CD1c-positive myeloid dendritic cell (primary cell): Measurements from ENCODE around the gene AKIRIN2.
A peak's percentile ranks its signal among the peaks of the same experiment; 100 is the strongest.
"Not testable (repeated sequence)": the region's sequence is repeated elsewhere in the genome, so short reads cannot be mapped to it uniquely, and the experiment has no call there.

Experiments
- DNase-seq: peaks from one replicate; pipeline ENCODE4 v3.0.0-alpha.2; 2016; ENCODE audit errors: extremely low spot score

The AKIRIN2 gene

GRCh38 chr6:87718662-87719433, 16.8 kb upstream of the AKIRIN2 start:
- DNase-seq, result peak; percentile 73

DNA sequence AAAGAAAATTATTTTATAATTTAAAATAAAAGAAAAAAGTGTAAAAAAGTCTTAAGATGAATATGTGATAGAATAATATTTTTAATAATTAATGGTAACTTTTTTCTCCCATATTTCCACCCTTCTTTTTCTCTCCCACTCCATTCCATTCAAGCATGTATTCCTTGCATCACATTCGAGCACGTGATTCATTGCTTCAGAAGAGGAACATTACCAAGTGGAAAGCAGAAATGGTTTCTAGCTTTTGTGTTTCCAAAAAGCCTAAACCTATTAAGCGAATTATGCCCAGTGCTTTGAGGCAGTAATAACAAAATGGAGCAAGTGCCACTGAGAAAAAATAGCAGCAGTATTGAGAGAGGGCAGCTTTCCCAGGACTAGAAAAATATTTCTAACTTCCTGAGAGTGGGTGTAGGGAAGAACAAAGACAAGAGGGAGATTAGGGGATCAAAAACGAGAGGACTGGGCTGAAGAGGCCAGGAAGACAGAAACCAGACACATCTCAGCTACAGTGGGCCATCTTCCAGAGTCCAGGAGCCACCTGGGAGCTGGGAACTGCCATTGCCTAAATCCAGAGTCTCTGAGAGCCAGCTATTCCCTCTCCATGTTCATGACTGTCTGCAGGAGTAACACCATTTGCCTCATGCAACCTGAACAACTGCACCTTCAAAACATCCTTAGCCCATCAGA, 15.0 kb upstream of the AKIRIN2 start:
- peak; percentile 84 for DNase-seq

DNA sequence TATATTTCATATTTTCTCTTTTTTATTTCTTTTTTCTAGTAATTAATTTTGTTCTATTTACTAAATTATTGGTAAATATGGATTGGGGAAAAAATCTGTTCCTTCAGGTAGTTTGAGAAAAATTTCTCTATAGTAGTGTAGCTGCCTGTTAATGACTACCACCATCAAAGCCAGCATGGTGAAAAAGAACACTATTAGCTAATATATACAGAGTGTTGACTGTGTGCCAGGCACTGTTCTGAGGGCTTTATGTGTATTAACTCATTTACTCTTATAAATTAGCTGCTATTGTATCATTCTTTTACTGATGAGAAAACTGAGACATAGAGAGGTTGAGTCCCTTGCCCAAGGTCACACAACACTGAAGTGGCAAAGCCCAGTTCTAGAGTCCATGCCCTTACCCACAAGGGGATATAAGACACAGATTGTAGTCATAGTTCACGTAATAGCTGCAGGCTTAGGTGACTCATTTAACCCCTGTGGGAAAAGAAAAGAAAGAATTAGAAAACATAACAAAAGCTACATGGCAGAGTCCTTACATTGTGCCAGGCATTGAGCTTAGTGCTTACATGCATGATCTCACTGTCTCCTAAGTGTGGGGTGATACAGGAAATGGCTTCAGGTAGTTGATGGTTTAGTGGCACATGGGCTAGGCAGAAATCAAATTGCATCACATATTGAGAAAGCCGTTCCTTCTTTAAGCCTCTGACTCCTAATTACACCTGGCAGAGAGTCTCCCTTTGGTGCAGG, 12.2 kb upstream of the AKIRIN2 start:
- no peak for DNase-seq

DNA sequence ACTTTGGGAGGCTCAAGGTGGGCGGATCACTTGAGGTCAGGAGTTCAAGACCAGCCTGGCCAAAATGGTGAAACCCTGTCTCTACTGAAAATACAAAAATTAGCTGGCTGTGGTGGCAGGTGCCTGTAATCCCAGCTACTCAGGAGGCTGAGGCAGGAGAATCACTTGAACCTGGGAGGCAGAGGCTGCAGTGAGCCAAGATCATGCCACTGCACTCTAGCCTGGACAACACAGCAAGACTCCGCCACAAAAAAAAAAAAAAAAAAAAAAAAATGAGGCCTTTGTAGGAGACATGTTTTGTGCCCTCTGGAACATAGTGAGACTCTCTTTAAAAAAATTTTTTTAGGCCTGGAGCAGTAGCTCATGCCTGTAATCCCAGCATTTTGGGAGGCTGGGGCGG, 10.7 kb upstream of the AKIRIN2 start:
- DNase-seq, result not testable (repeated sequence)

GRCh38 chr6:87710090-87710489, 8.1 kb upstream of the AKIRIN2 start:
- DNase-seq, result no peak

DNA sequence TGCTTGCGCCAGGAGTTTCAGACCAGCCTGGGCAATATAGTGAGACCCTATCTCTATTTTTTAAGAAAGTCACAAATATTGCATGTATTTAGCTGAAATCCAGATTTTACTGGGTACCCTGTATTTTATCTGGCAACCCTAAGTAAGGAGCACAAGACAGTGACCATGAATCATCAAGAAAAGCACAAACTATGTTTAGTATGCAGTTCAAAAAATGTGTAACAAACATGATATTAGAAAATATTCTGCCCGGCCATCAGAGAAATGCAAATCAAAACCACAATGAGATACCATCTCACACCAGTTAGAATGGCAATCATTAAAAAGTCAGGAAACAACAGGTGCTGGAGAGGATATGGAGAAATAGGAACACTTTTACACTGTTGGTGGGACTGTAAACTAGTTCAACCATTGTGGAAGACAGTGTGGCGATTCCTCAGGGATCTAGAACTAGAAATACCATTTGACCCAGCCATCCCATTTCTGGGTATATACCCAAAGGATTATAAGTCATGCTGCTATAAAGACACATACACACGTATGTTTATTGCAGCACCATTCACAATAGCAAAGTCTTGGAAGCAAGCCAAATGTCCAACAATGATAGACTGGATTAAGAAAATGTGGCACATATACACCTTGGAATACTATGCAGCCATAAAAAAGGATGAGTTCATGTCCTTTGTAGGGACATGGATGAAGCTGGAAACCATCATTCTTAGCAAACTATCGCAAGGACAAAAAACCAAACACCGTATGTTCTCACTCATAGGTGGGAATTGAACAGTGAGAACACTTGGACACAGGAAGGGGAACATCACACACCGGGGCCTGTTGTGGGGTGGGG, 6.8 kb upstream of the AKIRIN2 start:
- not testable (repeated sequence) for DNase-seq

DNA sequence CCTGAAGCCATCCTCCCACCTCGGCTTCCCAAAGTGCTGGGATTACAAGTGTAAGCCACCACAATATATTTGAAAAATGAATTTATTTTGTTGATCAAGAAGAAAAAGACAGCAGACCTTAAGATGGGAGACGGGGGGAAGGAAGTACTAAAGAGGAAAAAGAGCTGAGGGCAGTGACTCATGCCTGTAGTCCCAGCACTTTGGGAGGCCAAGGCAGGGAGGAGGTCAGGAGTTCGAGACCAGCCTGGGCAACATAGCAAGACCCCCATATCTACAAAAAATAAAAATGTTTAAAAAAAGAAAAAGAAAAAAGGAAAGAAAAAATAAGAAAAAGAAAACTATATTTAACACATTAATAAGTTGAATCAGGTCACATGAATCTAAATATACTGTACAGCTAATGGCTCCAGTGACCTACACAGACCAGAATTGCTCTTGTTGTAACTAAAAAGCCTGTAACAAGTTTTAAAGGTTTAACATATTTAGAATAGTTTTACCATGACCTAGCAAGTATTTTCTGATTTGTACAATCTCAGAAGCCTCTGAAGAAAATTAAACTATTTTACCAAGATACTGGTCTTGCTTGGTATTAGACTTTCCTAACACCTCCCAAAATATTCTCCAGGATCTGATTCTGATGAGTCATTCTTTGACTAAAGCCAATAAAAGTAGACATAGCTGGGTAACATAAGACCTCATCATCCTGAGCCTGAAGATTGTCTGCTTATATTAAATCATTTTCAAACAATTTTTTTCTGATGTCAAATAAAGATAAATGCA, 4.3 kb upstream of the AKIRIN2 start:
- no peak for DNase-seq

GRCh38 chr6:87705070-87705691, 3.1 kb upstream of the AKIRIN2 start:
- DNase-seq, result no peak

- peak; percentile 35 for DNase-seq
Observed at GRCh38 chr6:87703039-87703438, 1.0 kb upstream of the AKIRIN2 start.

DNA sequence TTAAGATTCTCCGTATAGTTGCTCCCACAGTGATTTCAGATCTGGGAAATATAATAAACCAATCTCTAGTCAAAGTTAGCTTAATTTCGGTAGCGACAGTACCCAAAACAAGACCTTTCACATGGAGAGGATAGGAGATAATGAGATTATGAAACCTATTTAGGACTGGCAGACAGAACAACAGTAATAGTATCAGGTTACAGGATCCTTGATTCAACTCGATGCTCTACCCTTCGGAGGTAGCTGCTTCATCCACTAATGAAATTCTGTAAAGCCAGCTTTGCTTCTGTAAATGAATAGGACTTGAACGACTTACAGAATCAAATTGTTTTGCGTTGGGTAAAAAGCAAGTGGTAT, 534 bp upstream of the AKIRIN2 start:
- no peak for DNase-seq

- no peak for DNase-seq
Observed at GRCh38 chr6:87701344-87701675, 723 bp downstream of the AKIRIN2 start.

- peak; percentile 75 for DNase-seq
Observed at GRCh38 chr6:87700397-87701343, 1.4 kb downstream of the AKIRIN2 start.

DNA sequence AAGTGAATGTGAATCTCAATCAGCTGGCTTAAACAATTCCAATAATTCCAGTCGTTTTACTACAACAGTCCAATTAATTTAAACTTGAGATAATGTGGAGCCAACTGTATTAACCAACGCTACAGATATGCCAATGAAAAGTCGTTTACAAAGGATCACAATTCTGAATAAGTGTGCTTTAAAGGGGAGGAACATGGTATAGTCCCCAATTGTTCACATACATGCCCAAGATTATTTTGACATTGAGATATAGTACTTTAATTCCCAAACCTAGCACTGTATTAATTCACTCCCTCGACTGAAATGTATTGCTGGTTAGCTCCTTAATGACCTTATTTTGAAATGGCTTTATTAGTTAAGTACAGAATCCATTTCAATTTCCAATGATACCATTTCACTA, 2.5 kb downstream of the AKIRIN2 start:
- no peak for DNase-seq

DNA sequence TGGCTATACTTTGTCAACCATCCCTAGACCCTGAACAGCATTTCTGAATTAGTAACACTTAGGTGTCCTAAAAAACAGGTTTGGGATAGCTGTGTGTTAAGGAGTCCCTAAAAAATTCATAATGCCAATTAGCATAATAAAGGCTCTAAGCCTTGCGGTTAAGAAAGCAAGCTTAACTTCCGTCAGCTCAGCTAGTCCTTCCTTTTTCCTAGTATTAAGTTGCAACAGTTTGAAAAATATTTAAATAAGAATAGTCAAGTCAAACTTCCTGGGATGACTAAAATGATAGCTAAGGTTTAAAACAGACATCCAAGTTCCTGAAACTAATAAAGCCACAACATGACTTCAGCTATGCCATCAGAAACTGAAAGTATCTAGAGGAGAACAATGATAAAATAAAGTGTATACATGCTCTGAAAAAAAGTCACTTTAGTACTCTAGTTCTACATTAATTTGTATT, 3.5 kb downstream of the AKIRIN2 start:
- DNase-seq, result peak; percentile 88

DNA sequence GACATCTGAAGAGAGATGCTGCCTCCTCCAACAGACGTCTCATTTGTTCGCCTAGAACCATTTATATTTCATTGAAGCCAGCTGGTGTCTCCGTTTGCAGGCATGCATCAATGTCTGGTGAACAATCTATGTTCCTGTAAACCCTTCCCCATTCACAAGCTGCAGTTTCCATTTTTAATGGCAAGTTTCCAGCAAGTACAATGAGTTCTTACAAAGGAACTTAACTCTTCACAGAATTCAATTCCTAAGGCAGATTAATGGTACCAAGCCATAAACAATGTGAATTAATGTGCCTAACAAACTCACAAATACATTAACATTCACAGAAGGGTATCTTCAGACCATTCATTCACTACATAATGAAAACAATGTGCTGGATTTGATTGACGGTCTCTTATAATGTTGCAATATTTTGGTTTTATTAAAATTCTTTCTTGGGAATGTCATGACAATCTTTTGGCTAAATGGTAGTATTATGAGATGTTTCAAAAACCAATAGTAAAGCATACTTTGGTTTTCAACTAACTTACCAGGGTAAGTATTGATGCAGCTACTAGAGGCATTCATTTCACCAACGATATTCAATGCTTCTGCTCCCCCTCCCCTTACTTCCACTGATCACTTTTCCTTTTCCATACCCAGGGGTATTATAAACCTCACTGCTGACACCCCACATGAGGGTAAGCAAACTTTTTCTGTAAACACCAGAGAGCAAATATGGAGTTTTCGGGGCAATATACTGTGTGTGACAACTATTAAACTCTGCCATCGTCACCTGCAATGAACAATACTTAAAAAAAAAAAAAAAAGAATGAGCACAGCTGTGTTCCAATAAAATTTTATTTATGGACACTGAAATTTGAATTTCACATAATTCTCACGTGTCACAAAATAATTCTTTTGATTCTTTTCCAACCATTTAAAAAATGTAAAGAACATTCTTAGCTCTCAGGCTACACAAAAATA, 4.2 kb downstream of the AKIRIN2 start:
- DNase-seq, result peak; percentile 82

DNA sequence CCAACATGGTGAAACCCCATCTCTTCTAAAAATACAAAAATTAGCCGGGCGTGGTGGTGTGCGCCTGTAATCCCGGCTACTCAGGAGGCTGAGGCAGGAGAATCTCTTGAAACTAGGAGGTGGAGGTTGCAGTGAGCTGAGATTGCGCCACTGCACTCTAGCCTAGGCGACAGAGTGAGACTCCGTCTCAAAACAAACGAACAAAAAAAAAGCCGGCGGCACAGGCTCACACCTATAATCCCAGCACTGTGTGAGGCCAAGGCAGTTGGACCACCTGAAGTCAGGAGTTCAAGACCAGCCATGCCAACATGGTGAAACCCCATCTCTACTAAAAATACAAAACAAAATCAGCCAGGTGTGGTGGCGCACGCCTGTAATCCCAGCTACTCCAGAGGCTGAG, 5.2 kb downstream of the AKIRIN2 start:
- DNase-seq, result not testable (repeated sequence)

GRCh38 chr6:87692086-87692485, 9.9 kb downstream of the AKIRIN2 start:
- no peak for DNase-seq

- peak; percentile 40 for DNase-seq
Observed at GRCh38 chr6:87690441-87690840, 11.6 kb downstream of the AKIRIN2 start.
